GM12878 (cell line): ENCODE results near the gene THOC6. TPM values are rescaled to one million over a fixed set of nuclear protein-coding genes. Genes with fewer than 3 reads are reported as not detected.

ENCODE experiments used
- ATAC-seq: fragments of 200-7000 bp; cut with Tn5 transposase; 3 replicates; pipeline ENCODE4 v1.9.1; 2020; ENCODE audit warnings: mild to moderate bottlenecking, moderate library complexity
- BruUV-seq: library from RNA; stranded (reverse); fragments of 400-500 nt; replicated peaks from 2 replicates; lab custom pipeline; 2021; lab: Mats Ljungman, UMichigan
- CTCF ChIA-PET: fragments of 300-600 bp; sonication (Branson Sonifier 250); formaldehyde crosslinking; extraction: SDS; loops from one replicate; lab custom pipeline; 2021; ENCODE audit warnings: inconsistent platforms; lab: Yijun Ruan, JAX
- POLR2A ChIA-PET: fragments of 350-600 bp; formaldehyde crosslinking; extraction: SDS; loops from one replicate; lab custom pipeline; 2021; ENCODE audit warnings: inconsistent platforms; lab: Charles Lee
- RAD21 ChIA-PET: fragments of 300-600 bp; sonication (Branson Sonifier 250); formaldehyde crosslinking; loops from one replicate; lab custom pipeline; 2023; ENCODE audit warnings: antibody characterized with exemption; ENCODE audit not compliant: unreplicated experiment; lab: Charles Lee
- SMC1A ChIA-PET: fragments of 300-600 bp; sonication (Branson Sonifier 250); formaldehyde crosslinking; loops from one replicate; lab custom pipeline; 2023; ENCODE audit not compliant: unreplicated experiment, uncharacterized antibody; lab: Charles Lee
- DNase-seq: peaks from one replicate; pipeline ENCODE4 v3.0.0-alpha.2; 2011; ENCODE audit warnings: low read depth, low spot score
- FAIRE-seq: peaks from 3 replicates; lab custom pipeline; 2011; peaks lifted over from hg19 to GRCh38; lab: Jason Lieb, UNC
- H2AFZ ChIP-seq: 2 replicates; pipeline ENCODE4 v1.6.0; 2011; ENCODE audit warnings: low read depth, low read length, control low read depth; ENCODE audit not compliant: control insufficient read depth
- H3K27ac ChIP-seq: 2 replicates; pipeline ENCODE4 v1.5.1; 2011; ENCODE audit warnings: control low read depth; ENCODE audit not compliant: control insufficient read depth, insufficient read depth
- H3K27me3 ChIP-seq, 2 experiments: replicated peaks in 1 of 2; 2 replicates each; pipeline versions ENCODE4 v1.6.0 to v1.6.1; 2011; ENCODE audit warnings: low read length in 1 of 2; ENCODE audit not compliant: control insufficient read depth in 2 of 2, insufficient read depth in 2 of 2
- H3K36me3 ChIP-seq, 2 experiments: 2 replicates each; pipeline ENCODE4 v1.5.1; 2011; ENCODE audit warnings: low read length in 1 of 2; ENCODE audit not compliant: control insufficient read depth in 2 of 2, insufficient read depth in 2 of 2
- H3K4me1 ChIP-seq: 2 replicates; pipeline ENCODE4 v1.6.1; 2011; ENCODE audit warnings: mild to moderate bottlenecking, low read length, moderate library complexity, mixed read lengths; ENCODE audit not compliant: control insufficient read depth, insufficient read depth
- H3K4me2 ChIP-seq: 2 replicates; pipeline ENCODE4 v1.6.0; 2011; ENCODE audit warnings: control low read depth; ENCODE audit not compliant: control insufficient read depth, insufficient read depth
- H3K4me3 ChIP-seq: fragments of 200-600 bp; sonication (generic); 2 replicates; pipeline ENCODE4 v1.5.1; 2016
- H3K79me2 ChIP-seq: 2 replicates; pipeline ENCODE4 v1.6.0; 2011; ENCODE audit warnings: low read length; ENCODE audit not compliant: control insufficient read depth, insufficient read depth
- H3K9ac ChIP-seq: 2 replicates; pipeline ENCODE4 v1.8.0; 2011; ENCODE audit warnings: low read length, control low read depth, mixed read lengths; ENCODE audit not compliant: control insufficient read depth, insufficient read depth
- H3K9me3 ChIP-seq: replicated peaks from 3 replicates; pipeline ENCODE4 v1.5.1; 2011; ENCODE audit warnings: mild to moderate bottlenecking, low read length; ENCODE audit not compliant: control insufficient read depth, insufficient read depth
- H4K20me1 ChIP-seq: 2 replicates; pipeline ENCODE4 v1.6.0; 2011; ENCODE audit not compliant: control insufficient read depth, insufficient read depth
- FOXM1 ChIP-seq: IDR thresholded peaks from 2 replicates; pipeline ENCODE4 v1.6.1; 2012; ENCODE audit warnings: low read depth, mild to moderate bottlenecking, inconsistent platforms, low read length, moderate library complexity
- JUNB ChIP-seq: IDR thresholded peaks from 2 replicates; pipeline ENCODE4 v1.6.1; 2016; ENCODE audit warnings: antibody characterized with exemption, mild to moderate bottlenecking
- JUND ChIP-seq: IDR thresholded peaks from 2 replicates; pipeline ENCODE4 v1.6.1; 2012; ENCODE audit warnings: low read depth, mild to moderate bottlenecking, low read length, improper control_type of control experiment, moderate library complexity
- POLR2A ChIP-seq: IDR thresholded peaks from 2 replicates; pipeline ENCODE4 v1.6.1; 2011; ENCODE audit warnings: low read depth, mild to moderate bottlenecking, low read length
- RB1 ChIP-seq: fragments of 450-650 bp; formaldehyde crosslinking; IDR thresholded peaks from 2 replicates; pipeline ENCODE4 v1.6.1; 2017; ENCODE audit warnings: mild to moderate bottlenecking, borderline replicate concordance
- RCOR1 ChIP-seq: conservative IDR thresholded peaks from 2 replicates; pipeline ENCODE4 v1.6.1; 2012; ENCODE audit warnings: low read depth, low read length, improper control_type of control experiment
- SIN3A ChIP-seq: IDR thresholded peaks from 2 replicates; pipeline ENCODE4 v1.6.1; 2012; ENCODE audit warnings: low read depth, low read length, improper control_type of control experiment
- SMC3 ChIP-seq: IDR thresholded peaks from 2 replicates; pipeline ENCODE4 v1.6.1; 2011; ENCODE audit warnings: low read length, improper control_type of control experiment, borderline replicate concordance
- YBX1 ChIP-seq: fragments of 450-650 bp; IDR thresholded peaks from 2 replicates; pipeline ENCODE4 v1.6.1; 2016; ENCODE audit warnings: antibody characterized with exemption
- ZBTB33 ChIP-seq: fragments of 450-650 bp; IDR thresholded peaks from 2 replicates; pipeline ENCODE4 v1.6.1; 2017; ENCODE audit warnings: mild to moderate bottlenecking
- ZBTB4 ChIP-seq: fragments of 450-650 bp; formaldehyde crosslinking; IDR thresholded peaks from 2 replicates; pipeline ENCODE4 v1.4.0; 2022; ENCODE audit warnings: mild to moderate bottlenecking, moderate library complexity
- ZNF24 ChIP-seq: fragments of 450-650 bp; IDR thresholded peaks from 2 replicates; pipeline ENCODE4 v1.6.1; 2017; ENCODE audit warnings: antibody characterized with exemption, mild to moderate bottlenecking
- WGBS: methylation state at CpG from one replicate; pipeline ENCODE4 v1.1.6; 2016; ENCODE audit warnings: low lambda C conversion rate; ENCODE audit not compliant: insufficient replicate concordance, insufficient coverage; ENCODE audit errors: missing lambda C conversion rate; 5-methylcytosine and 5-hydroxymethylcytosine counted together
- in situ Hi-C: fragments of 300-500 bp; cut with MboI; formaldehyde crosslinking; loops from 9 replicates; pipeline ENCODE4 v1.14.3; 2018; ENCODE audit warnings: mixed read lengths
- intact Hi-C: fragments of 100-400 bp; cut with micrococcal nuclease; formaldehyde crosslinking; loops from one replicate; pipeline ENCODE4 v1.14.2; 2022; ENCODE audit not compliant: unreplicated experiment
- polyA plus RNA-seq, 11 experiments: library from polyadenylated mRNA; depleted of rRNA in 4 of 11; unstranded in 6 of 11; stranded (reverse) in 5 of 11; fragments of >200 nt; fragmentation: Nextera tagmentation in 4 of 11; fragmentation: Illumina TruSeq in 1 of 11; extraction: Ambion mirVana in 4 of 11; extraction: Trizol in 1 of 11; gene quantifications; 1 replicate in 1 of 11; 2 replicates in 10 of 11; pipeline versions ENCODE4 v1.2.1 to v1.2.3, GENCODE V29; 2011 to 2016; ENCODE audit warnings: inconsistent platforms in 2 of 11, missing spikeins in 2 of 11, low read depth in 1 of 11
- total RNA-seq, 4 experiments: library from RNA; depleted of rRNA in 3 of 4; stranded (reverse); fragments of >200 nt in 3 of 4; fragmentation: Illumina TruSeq in 1 of 4; extraction: Trizol in 1 of 4; gene quantifications; 2 replicates each; pipeline versions ENCODE4 v1.2.1 to v1.2.3, GENCODE V29; 2013 to 2021

THOC6 gene
- total and polyA plus RNA-seq, 10 of the 15 experiments (the other 5 are each of a cell fraction or from before 2014, with no cell fraction given), result 1.0 to 54.4 (median 27.9) TPM

GRCh38 chr16:3019594-3020246 lies 4.1 kb upstream of the THOC6 start:
- 28% methylated on average over 39 of the region's 40 CpGs for WGBS
- no peaks in the 10 kb centered on the region for H3K9me3 ChIP-seq
- no peaks in the 10 kb centered on the region for H4K20me1 ChIP-seq
- CTCF ChIA-PET, result interaction anchor here (0.9 to 18.2 kb wide), 5 partner anchors 8 to 112 kb away, joined by 3 to 421 read pairs (median 4); no protein-coding TSS in a partner anchor
- 0 out of 2 replicates have a peak, but pooled peaks have one; percentile 31 for TF ChIP-seq SIN3A
- peak; percentile 86 for TF ChIP-seq ZNF24
- no peak for TF ChIP-seq JUNB
- no peaks in the 10 kb centered on the region for H3K27me3 ChIP-seq
- no peak for DNase-seq
- RAD21 ChIA-PET, result interaction anchor here (1.1 to 2.2 kb wide), 7 partner anchors 8 to 39 kb away, joined by 3 to 21 read pairs (median 5); no protein-coding TSS in a partner anchor
- peak overlapping the region; percentile 70 for H3K4me3 ChIP-seq
- SMC1A ChIA-PET, result no interaction called here
- no peak for ATAC-seq
- no peak overlapping the region for H3K27ac ChIP-seq
- H2AFZ ChIP-seq, result peak overlapping the region; percentile 87
- peaks cover 25% of the 10 kb centered on the region for H3K4me1 ChIP-seq
- POLR2A ChIA-PET, result interaction anchor here (0.7 to 1.5 kb wide), 4 partner anchors 10 to 137 kb away, joined by 3 to 5 read pairs (median 4); partner anchors contain the start of gene FLYWCH2
- in situ Hi-C loops (no loop called here), intact Hi-C loops (no loop called here)
- no TSS peak for BruUV-seq
- no peaks in the 10 kb centered on the region; a peak in 1 of 4 replicates for H3K36me3 ChIP-seq
- no peaks in the 10 kb centered on the region for H3K79me2 ChIP-seq
- peak overlapping the region; percentile 83 for H3K4me2 ChIP-seq
- FAIRE-seq, result no peak
- no peak overlapping the region for H3K9ac ChIP-seq

- no peaks in the 10 kb centered on the region for H4K20me1 ChIP-seq
- peak within 1 kb of the TSS; percentile 87 for H2AFZ ChIP-seq
- H3K9ac ChIP-seq, result no peak within 1 kb of the TSS; the same call in 1 of the 2 replicates
- in situ Hi-C loops, result no loop called here
- DNase-seq, result no peak
- peak; percentile 56 for ATAC-seq
- peak within 1 kb of the TSS; percentile 83 for H3K4me2 ChIP-seq
- ChIA-PET POLR2A (interaction anchor here (0.7 to 1.5 kb wide), 4 partner anchors 10 to 137 kb away, joined by 3 to 5 read pairs (median 4); partner anchors contain the start of gene FLYWCH2), SMC1A (no interaction called here), RAD21 (interaction anchor here (1.1 to 2.2 kb wide), 7 partner anchors 8 to 39 kb away, joined by 3 to 21 read pairs (median 5); no protein-coding TSS in a partner anchor), CTCF (interaction anchor here (0.9 to 18.2 kb wide), 4 partner anchors 8 to 112 kb away, joined by 4 to 421 read pairs (median 14); no protein-coding TSS in a partner anchor)
- H3K9me3 ChIP-seq, result no peaks in the 10 kb centered on the region
- H3K27me3 ChIP-seq, result no peaks in the 10 kb centered on the region
- BruUV-seq, result no TSS peak
- peaks cover 25% of the 10 kb centered on the region for H3K4me1 ChIP-seq
- H3K4me3 ChIP-seq, result peak within 1 kb of the TSS; percentile 73
- no peak for FAIRE-seq
- no peaks in the 10 kb centered on the region; a peak in 1 of 4 replicates for H3K36me3 ChIP-seq
- intact Hi-C loops, result no loop called here
- WGBS, result 1% methylated on average over 34 of the region's 49 CpGs
- no peak within 1 kb of the TSS for H3K27ac ChIP-seq
- no peaks in the 10 kb centered on the region for H3K79me2 ChIP-seq
- TF ChIP-seq FOXM1 (no peak), JUND (no peak), YBX1 (no peak), SMC3 (no peak), ZBTB4 (CRISPR knock-in tag) (no peak), POLR2A (peak; percentile 85), ZBTB33 (no peak), RB1 (no peak), RCOR1 (no peak)
Measured at GRCh38 chr16:3020247-3020603, 3.6 kb upstream of the THOC6 start, which contains the start of gene TNFRSF12A. Gene TNFRSF12A (plus strand): TSS chr16:3020368. CDS start chr16:3020398, 30 bp downstream.
